GM18907 (cell line): ENCODE data around the gene IQCC.

Experiments
- ATAC-seq: cut with Tn5 transposase; IDR thresholded peaks from one replicate; pipeline ENCODE4 v1.9.1; 2021; ENCODE audit warnings: mild to moderate bottlenecking, moderate library complexity; ENCODE audit not compliant: unreplicated experiment

IQCC gene

GRCh38 chr1:32221980-32222755 lies 16.7 kb downstream of the IQCC start, which contains the start of the genes EIF3I and TMEM234:
TSS of gene EIF3I (plus strand) at chr1:32222407. CDS start at chr1:32222442, 35 bp downstream.
TSS of gene TMEM234 (minus strand) at chr1:32222353. CDS start at chr1:32222322, 31 bp downstream.
- ATAC-seq, result peak; percentile 90

GRCh38 chr1:32223683-32224082 lies 18.2 kb downstream of the IQCC start:
- ATAC-seq, result no peak

GRCh38 chr1:32224285-32224684 lies 18.8 kb downstream of the IQCC start:
- ATAC-seq, result no peak

- ATAC-seq, result no peak
These were observed 23.3 kb downstream of the IQCC start for GRCh38 chr1:32228771-32229170.

- ATAC-seq, result no peak
These were observed 26.5 kb downstream of the IQCC start for GRCh38 chr1:32231843-32232432.

- no peak for ATAC-seq
These were observed 27.3 kb downstream of the IQCC start for GRCh38 chr1:32232558-32233304.

GRCh38 chr1:32234792-32235191 lies 29.3 kb downstream of the IQCC start:
- no peak for ATAC-seq

GRCh38 chr1:32239337-32239736 lies 33.9 kb downstream of the IQCC start:
- ATAC-seq, result no peak

GRCh38 chr1:32239790-32240139 lies 34.3 kb downstream of the IQCC start:
- no peak for ATAC-seq

GRCh38 chr1:32240140-32240951 lies 34.9 kb downstream of the IQCC start:
- ATAC-seq, result no peak

- no peak for ATAC-seq
These were observed 35.7 kb downstream of the IQCC start for GRCh38 chr1:32241001-32241763.

GRCh38 chr1:32242341-32242851 lies 36.9 kb downstream of the IQCC start:
- ATAC-seq, result no peak

- ATAC-seq, result no peak
These were observed 41.4 kb downstream of the IQCC start, which contains the start of gene FAM167B for GRCh38 chr1:32246888-32247273. TSS of gene FAM167B (plus strand) at chr1:32247222. CDS start at chr1:32247422, 200 bp downstream.

GRCh38 chr1:32247452-32247851 lies 42.0 kb downstream of the IQCC start:
- no peak for ATAC-seq

GRCh38 chr1:32247983-32248889 lies 42.8 kb downstream of the IQCC start:
- ATAC-seq, result no peak

GRCh38 chr1:32249831-32250525 lies 44.5 kb downstream of the IQCC start:
- ATAC-seq, result peak; percentile 52

- ATAC-seq, result peak; percentile 26
These were observed 45.6 kb downstream of the IQCC start, which contains the start of gene LCK for GRCh38 chr1:32250893-32251716. TSS of gene LCK (plus strand) at chr1:32251265. CDS start at chr1:32274330, 23,065 bp downstream.
